Epithelial cell of esophagus (primary cell): Measurements from ENCODE around the gene ICAM5.
"Not testable (repeated sequence)": the region's sequence is repeated elsewhere in the genome, so short reads cannot be mapped to it uniquely, and the experiment has no call there.

ENCODE experiments used
- DNase-seq: peaks from one replicate; pipeline ENCODE4 v3.0.0; 2010; ENCODE audit warnings: low read depth
- H3K4me3 ChIP-seq: 2 replicates; pipeline ENCODE4 v1.5.1; 2011; ENCODE audit warnings: mild to moderate bottlenecking, low read length, control low read depth
- TF ChIP-seq, protein P1 (sequence below): IDR thresholded peaks from 2 replicates; pipeline ENCODE4 v1.5.1; 2011; ENCODE audit warnings: low read depth, mild to moderate bottlenecking, low read length, control low read depth, inconsistent platforms; ENCODE audit not compliant: insufficient read depth; ENCODE audit errors: missing control alignments

The ICAM5 gene, protein sequence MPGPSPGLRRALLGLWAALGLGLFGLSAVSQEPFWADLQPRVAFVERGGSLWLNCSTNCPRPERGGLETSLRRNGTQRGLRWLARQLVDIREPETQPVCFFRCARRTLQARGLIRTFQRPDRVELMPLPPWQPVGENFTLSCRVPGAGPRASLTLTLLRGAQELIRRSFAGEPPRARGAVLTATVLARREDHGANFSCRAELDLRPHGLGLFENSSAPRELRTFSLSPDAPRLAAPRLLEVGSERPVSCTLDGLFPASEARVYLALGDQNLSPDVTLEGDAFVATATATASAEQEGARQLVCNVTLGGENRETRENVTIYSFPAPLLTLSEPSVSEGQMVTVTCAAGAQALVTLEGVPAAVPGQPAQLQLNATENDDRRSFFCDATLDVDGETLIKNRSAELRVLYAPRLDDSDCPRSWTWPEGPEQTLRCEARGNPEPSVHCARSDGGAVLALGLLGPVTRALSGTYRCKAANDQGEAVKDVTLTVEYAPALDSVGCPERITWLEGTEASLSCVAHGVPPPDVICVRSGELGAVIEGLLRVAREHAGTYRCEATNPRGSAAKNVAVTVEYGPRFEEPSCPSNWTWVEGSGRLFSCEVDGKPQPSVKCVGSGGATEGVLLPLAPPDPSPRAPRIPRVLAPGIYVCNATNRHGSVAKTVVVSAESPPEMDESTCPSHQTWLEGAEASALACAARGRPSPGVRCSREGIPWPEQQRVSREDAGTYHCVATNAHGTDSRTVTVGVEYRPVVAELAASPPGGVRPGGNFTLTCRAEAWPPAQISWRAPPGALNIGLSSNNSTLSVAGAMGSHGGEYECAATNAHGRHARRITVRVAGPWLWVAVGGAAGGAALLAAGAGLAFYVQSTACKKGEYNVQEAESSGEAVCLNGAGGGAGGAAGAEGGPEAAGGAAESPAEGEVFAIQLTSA

DNA sequence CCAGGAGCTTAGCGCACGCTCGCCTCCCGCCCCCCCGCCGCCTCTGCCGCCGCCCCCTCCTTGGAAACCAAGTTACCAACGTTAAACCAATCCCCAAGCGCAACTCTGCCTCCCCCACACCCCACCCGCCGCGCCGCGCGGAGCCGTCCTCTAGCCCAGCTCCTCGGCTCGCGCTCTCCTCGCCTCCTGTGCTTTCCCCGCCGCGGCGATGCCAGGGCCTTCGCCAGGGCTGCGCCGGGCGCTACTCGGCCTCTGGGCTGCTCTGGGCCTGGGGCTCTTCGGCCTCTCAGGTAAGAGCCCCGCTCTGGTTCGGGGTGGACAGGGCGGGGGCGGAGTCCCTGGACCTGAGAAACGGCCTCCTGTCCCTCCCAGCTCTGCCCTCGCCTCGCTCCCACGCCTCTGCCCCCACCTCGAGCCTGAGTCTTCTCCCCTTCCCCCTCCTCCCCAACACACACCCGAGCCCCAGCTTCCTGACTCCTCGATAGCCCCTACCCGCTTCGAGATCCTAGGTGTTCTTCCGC is at the start of gene ICAM5:
ICAM5 (plus strand) TSS at position 117 of the 521 bp plus-strand sequence; CDS start at position 209, 92 bp downstream.
- TF ChIP-seq, protein P1, sequence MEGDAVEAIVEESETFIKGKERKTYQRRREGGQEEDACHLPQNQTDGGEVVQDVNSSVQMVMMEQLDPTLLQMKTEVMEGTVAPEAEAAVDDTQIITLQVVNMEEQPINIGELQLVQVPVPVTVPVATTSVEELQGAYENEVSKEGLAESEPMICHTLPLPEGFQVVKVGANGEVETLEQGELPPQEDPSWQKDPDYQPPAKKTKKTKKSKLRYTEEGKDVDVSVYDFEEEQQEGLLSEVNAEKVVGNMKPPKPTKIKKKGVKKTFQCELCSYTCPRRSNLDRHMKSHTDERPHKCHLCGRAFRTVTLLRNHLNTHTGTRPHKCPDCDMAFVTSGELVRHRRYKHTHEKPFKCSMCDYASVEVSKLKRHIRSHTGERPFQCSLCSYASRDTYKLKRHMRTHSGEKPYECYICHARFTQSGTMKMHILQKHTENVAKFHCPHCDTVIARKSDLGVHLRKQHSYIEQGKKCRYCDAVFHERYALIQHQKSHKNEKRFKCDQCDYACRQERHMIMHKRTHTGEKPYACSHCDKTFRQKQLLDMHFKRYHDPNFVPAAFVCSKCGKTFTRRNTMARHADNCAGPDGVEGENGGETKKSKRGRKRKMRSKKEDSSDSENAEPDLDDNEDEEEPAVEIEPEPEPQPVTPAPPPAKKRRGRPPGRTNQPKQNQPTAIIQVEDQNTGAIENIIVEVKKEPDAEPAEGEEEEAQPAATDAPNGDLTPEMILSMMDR: no peak
- DNase-seq: peak; percentile 57
- peak within 1 kb of the TSS; percentile 53 for H3K4me3 ChIP-seq

DNA sequence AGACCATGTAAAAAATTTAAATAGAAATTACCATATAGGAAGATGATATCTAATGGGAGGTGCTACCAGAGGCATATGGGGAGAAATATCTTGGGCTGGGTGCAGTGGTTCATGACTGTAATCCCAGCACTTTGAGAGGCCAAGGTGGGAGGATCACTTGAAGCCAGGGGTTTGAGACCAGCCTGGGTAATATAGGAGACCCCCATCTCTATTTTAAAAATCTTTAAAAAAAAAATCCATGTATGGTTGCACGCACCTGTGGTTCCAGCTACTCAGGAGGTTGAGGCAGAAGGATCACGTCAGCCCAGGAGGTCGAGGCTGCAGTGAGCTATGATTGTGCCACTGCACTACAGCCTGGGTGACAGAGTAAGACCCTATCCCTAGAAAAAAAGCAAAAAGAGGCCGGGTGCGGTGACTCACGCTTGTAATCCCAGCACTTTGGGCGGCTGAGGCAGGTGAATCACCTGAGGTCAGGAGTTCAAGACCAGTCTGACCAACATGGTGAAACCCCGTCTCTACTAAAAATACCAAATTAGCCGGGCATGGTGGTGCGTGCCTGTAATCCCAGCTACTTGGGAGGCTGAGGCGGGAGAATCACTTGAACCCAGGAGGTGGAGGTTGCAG is 47.8 kb upstream of the ICAM5 start:
- DNase-seq: not testable (repeated sequence)

DNA sequence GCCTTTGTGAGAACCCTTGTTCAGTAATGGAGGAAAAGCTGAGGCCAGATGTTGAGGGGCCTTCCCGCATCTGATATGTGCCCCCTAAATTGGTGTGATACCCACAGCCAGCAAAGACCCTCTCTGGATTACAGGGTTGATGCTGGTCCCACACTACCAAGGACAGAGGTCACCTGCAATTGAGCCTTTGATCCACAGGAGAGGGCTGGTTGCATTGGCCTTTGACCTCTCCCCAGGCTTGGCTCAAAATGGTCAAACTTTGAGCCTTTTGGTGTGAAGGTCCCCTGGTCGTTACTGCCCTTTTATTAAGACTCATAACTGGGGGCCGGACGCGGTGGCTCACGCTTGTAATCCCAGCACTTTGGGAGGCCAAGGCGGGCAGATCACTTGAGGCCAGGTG is 46.1 kb upstream of the ICAM5 start:
- TF ChIP-seq, protein P1: no peak
- no peak for DNase-seq
- no peak overlapping the region for H3K4me3 ChIP-seq

More for the DNA sequence above, 47.8 kb upstream of the ICAM5 start:
- H3K4me3 ChIP-seq: not testable (repeated sequence)

DNA sequence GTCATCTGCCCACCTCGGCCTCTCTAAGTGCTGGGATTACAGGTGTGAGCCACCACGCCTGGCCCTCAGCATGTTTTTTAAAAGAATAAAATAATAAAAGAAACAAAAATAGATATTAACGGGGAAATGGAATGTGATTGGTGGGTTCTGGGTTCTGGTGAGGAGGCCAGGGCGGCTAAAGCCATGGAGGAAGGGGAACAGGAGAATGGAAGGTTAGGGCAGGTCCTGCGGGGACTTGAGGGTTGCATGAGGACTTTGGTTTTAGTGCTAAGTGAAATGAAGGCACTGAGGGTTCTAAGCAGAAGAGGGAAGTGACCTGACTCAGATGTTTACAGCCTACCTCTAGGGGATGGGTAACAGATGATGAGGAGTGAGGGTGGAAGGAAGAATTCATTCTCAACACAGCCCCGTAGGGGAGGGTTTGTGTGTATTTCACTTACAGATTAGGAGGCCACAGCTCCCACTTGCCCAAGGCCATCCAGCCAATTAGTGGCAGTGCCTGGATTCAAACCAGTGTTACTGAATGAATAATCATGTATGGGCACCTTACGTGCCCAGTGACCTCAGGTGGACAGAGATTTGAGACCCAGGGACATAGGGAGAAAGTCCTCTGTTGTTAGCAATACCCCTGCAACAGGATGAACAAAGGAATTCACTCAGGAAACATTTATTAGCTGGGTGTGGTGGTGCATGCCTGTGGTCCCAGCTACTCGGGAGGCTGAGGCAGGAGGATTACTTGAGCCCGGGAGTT is 44.4 kb upstream of the ICAM5 start:
- TF ChIP-seq, protein P1: no peak
- no peak overlapping the region for H3K4me3 ChIP-seq
- DNase-seq: no peak

GRCh38 chr19:10246511-10246910 is 43.2 kb upstream of the ICAM5 start:
- TF ChIP-seq, protein P1: no peak
- no peak for DNase-seq
- H3K4me3 ChIP-seq: no peak overlapping the region

DNA sequence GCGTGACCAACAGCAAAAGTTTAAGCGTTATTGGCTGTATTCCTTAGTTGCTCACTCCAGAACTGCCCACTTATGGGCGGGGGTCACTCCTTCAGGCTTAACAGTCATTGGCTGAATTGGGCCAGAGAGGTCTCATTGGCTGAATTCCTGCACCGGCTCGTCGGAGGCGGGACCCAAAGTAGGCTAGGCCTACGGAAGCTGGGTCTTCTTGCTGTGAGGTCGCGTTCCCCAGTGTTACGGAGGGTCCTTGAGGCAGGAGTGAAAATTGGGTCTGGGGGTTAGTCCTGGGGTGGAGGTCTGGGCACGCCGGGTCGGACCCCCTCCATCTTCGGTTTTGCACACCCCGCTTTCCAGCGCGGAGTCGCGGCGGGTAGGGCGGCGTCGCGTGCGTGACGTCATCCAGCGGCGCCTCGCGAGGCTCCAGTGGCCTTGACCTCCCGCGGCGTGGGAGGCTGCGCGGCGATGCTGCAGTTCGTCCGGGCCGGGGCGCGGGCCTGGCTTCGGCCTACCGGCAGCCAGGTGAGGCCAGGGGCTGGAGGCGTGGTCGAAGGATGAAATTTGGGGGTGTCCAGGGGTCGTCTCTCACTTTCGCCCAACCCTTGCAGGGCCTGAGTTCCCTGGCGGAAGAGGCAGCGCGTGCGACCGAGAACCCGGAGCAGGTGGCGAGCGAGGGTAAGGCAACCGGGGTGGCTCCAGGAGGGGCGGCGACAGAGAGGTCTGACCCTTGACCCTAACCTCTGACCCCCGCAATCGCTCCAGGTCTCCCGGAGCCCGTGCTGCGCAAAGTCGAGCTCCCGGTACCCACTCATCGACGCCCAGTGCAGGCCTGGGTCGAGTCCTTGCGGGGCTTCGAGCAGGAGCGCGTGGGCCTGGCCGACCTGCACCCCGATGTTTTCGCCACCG is 37.7 kb upstream of the ICAM5 start, which contains the start of gene MRPL4:
MRPL4 (plus strand) TSS at position 423 of the 903 bp plus-strand sequence; CDS start at position 463, 40 bp downstream.
- H3K4me3 ChIP-seq: peak within 1 kb of the TSS; percentile 96

More for the DNA sequence above, 37.7 kb upstream of the ICAM5 start, which contains the start of gene MRPL4:
- peak; percentile 99 for DNase-seq
- TF ChIP-seq, protein P1: no peak
